Adipocyte (in vitro differentiated cells): Measurements from ENCODE around the gene PCSK7.

Experiments used
- DNase-seq: peaks from one replicate; pipeline ENCODE4 v3.0.0-alpha.2; 2015; ENCODE audit warnings: low read depth
- H3K27me3 ChIP-seq: replicated peaks from 2 replicates; pipeline ENCODE4 v1.7.0; 2013; ENCODE audit warnings: mild to moderate bottlenecking, low read length, moderate library complexity; ENCODE audit not compliant: control insufficient read depth, insufficient read depth
- H3K36me3 ChIP-seq: 2 replicates; pipeline ENCODE4 v1.7.0; 2013; ENCODE audit warnings: low read length, mild to moderate bottlenecking, moderate library complexity; ENCODE audit not compliant: control insufficient read depth, insufficient read depth, severe bottlenecking
- H3K4me1 ChIP-seq: 2 replicates; pipeline ENCODE4 v1.7.0; 2013; ENCODE audit warnings: mild to moderate bottlenecking, low read length, moderate library complexity; ENCODE audit not compliant: control insufficient read depth, insufficient read depth
- H3K4me3 ChIP-seq: 2 replicates; pipeline ENCODE4 v1.7.0; 2013; ENCODE audit warnings: mild to moderate bottlenecking, low read length, moderate library complexity
- H3K9ac ChIP-seq: 2 replicates; pipeline ENCODE4 v1.7.0; 2013; ENCODE audit warnings: mild to moderate bottlenecking, low read length, moderate library complexity
- H3K9me3 ChIP-seq: 2 replicates; pipeline ENCODE4 v1.7.0; 2013; ENCODE audit warnings: mild to moderate bottlenecking, low read length, moderate library complexity; ENCODE audit not compliant: control insufficient read depth

PCSK7 gene

GRCh38 chr11:117220999-117221774 is 10.7 kb downstream of the PCSK7 start:
- Histone ChIP-seq H3K9ac (peak overlapping the region; percentile 93), H3K4me1 (peaks cover 75% of the 10 kb centered on the region), H3K9me3 (no peaks in the 10 kb centered on the region), H3K4me3 (peak overlapping the region; percentile 66), H3K27me3 (no peaks in the 10 kb centered on the region), H3K36me3 (peaks cover 37% of the 10 kb centered on the region)
- no peak for DNase-seq

- no peak for DNase-seq
- H3K27me3 ChIP-seq: no peaks in the 10 kb centered on the region
- peaks cover 37% of the 10 kb centered on the region for H3K36me3 ChIP-seq
- H3K4me3 ChIP-seq: peak overlapping the region; percentile 22
- no peaks in the 10 kb centered on the region for H3K9me3 ChIP-seq
- peaks cover 77% of the 10 kb centered on the region for H3K4me1 ChIP-seq
- H3K9ac ChIP-seq: peak overlapping the region; percentile 93
Measured at GRCh38 chr11:117220568-117220967, 11.3 kb downstream of the PCSK7 start.

GRCh38 chr11:117219995-117220394 is 11.9 kb downstream of the PCSK7 start:
- Histone ChIP-seq H3K4me1 (peaks cover 77% of the 10 kb centered on the region), H3K36me3 (peaks cover 32% of the 10 kb centered on the region), H3K9me3 (no peaks in the 10 kb centered on the region), H3K27me3 (no peaks in the 10 kb centered on the region), H3K9ac (peak overlapping the region; percentile 93), H3K4me3 (peak overlapping the region; percentile 22)
- DNase-seq: no peak

GRCh38 chr11:117219455-117219854 is 12.4 kb downstream of the PCSK7 start:
- no peak for DNase-seq
- Histone ChIP-seq H3K9me3 (no peaks in the 10 kb centered on the region), H3K9ac (peak overlapping the region; percentile 93), H3K36me3 (peaks cover 38% of the 10 kb centered on the region), H3K4me3 (no peak overlapping the region), H3K4me1 (peaks cover 73% of the 10 kb centered on the region), H3K27me3 (no peaks in the 10 kb centered on the region)

- no peak for DNase-seq
- H3K27me3 ChIP-seq: no peaks in the 10 kb centered on the region
- peaks cover 38% of the 10 kb centered on the region for H3K36me3 ChIP-seq
- peaks cover 76% of the 10 kb centered on the region for H3K4me1 ChIP-seq
- peak overlapping the region; percentile 80 for H3K9ac ChIP-seq
- no peak overlapping the region for H3K4me3 ChIP-seq
- H3K9me3 ChIP-seq: no peaks in the 10 kb centered on the region
Measured at GRCh38 chr11:117219001-117219400, 12.9 kb downstream of the PCSK7 start.

GRCh38 chr11:117218133-117218915 is 13.5 kb downstream of the PCSK7 start:
- DNase-seq: no peak
- Histone ChIP-seq H3K9me3 (no peaks in the 10 kb centered on the region), H3K4me1 (peaks cover 75% of the 10 kb centered on the region), H3K4me3 (no peak overlapping the region), H3K9ac (peak overlapping the region; percentile 80), H3K27me3 (no peaks in the 10 kb centered on the region), H3K36me3 (peaks cover 35% of the 10 kb centered on the region)

- Histone ChIP-seq H3K4me1 (peaks cover 68% of the 10 kb centered on the region), H3K36me3 (peaks cover 35% of the 10 kb centered on the region)
- peak; percentile 54 for DNase-seq
Measured at GRCh38 chr11:117217141-117218084, 14.5 kb downstream of the PCSK7 start.

GRCh38 chr11:117214404-117215110 is 17.3 kb downstream of the PCSK7 start:
- DNase-seq: no peak
- Histone ChIP-seq H3K27me3 (no peaks in the 10 kb centered on the region), H3K9ac (peak overlapping the region; percentile 29), H3K9me3 (no peaks in the 10 kb centered on the region), H3K36me3 (peaks cover 44% of the 10 kb centered on the region), H3K4me3 (no peak overlapping the region), H3K4me1 (peaks cover 40% of the 10 kb centered on the region)

More at GRCh38 chr11:117217141-117218084, 14.5 kb downstream of the PCSK7 start:
- Histone ChIP-seq H3K9me3 (no peaks in the 10 kb centered on the region), H3K27me3 (no peaks in the 10 kb centered on the region), H3K4me3 (peak overlapping the region; percentile 38), H3K9ac (peak overlapping the region; percentile 80)

GRCh38 chr11:117212697-117213355 is 19.0 kb downstream of the PCSK7 start:
- H3K36me3 ChIP-seq: peaks cover 34% of the 10 kb centered on the region
- no peaks in the 10 kb centered on the region for H3K27me3 ChIP-seq
- H3K4me1 ChIP-seq: peaks cover 23% of the 10 kb centered on the region
- H3K4me3 ChIP-seq: no peak overlapping the region
- H3K9ac ChIP-seq: no peak overlapping the region
- no peaks in the 10 kb centered on the region for H3K9me3 ChIP-seq
- no peak for DNase-seq

- Histone ChIP-seq H3K4me1 (peaks cover 8% of the 10 kb centered on the region), H3K9ac (no peak overlapping the region), H3K27me3 (no peaks in the 10 kb centered on the region), H3K36me3 (peaks cover 31% of the 10 kb centered on the region), H3K9me3 (no peaks in the 10 kb centered on the region), H3K4me3 (no peak overlapping the region)
- DNase-seq: no peak
Measured at GRCh38 chr11:117210620-117211019, 21.3 kb downstream of the PCSK7 start.
